Endothelial cell (in vitro differentiated cells): ENCODE measurements around the gene ZMYND19. TPM values are rescaled to one million over a fixed set of nuclear protein-coding genes. Genes with fewer than 3 reads are reported as not detected.
"Not testable (repeated sequence)": the region's sequence is repeated elsewhere in the genome, so short reads cannot be mapped to it uniquely, and the experiment has no call there.

Experiments
- DNase-seq: peaks from one replicate; pipeline ENCODE4 v3.0.0; 2021; ENCODE audit warnings: low spot score
- H3K27ac Mint-ChIP-seq: one replicate; pipeline ENCODE4 v1.8.0; 2021; ENCODE audit warnings: mixed read lengths, inconsistent platforms; ENCODE audit not compliant: unreplicated experiment
- H3K27me3 Mint-ChIP-seq: one replicate; pipeline ENCODE4 v1.8.0; 2021; ENCODE audit warnings: mild to moderate bottlenecking, moderate library complexity, mixed read lengths, inconsistent platforms; ENCODE audit not compliant: unreplicated experiment
- H3K36me3 Mint-ChIP-seq: one replicate; pipeline ENCODE4 v1.8.0; 2021; ENCODE audit warnings: mild to moderate bottlenecking, low read depth, mixed read lengths, inconsistent platforms; ENCODE audit not compliant: unreplicated experiment
- H3K4me1 Mint-ChIP-seq: one replicate; pipeline ENCODE4 v1.8.0; 2021; ENCODE audit warnings: mild to moderate bottlenecking, mixed read lengths, inconsistent platforms; ENCODE audit not compliant: unreplicated experiment
- H3K4me3 Mint-ChIP-seq: one replicate; pipeline ENCODE4 v1.8.0; 2021; ENCODE audit warnings: mild to moderate bottlenecking, mixed read lengths, inconsistent platforms; ENCODE audit not compliant: unreplicated experiment
- H3K9me3 Mint-ChIP-seq: one replicate; pipeline ENCODE4 v1.8.0; 2021; ENCODE audit warnings: mixed read lengths, inconsistent platforms; ENCODE audit not compliant: unreplicated experiment
- CTCF ChIP-seq: fragments of 200-600 bp; sonication (generic); IDR thresholded peaks from one replicate; pipeline ENCODE4 v1.5.0; 2021; ENCODE audit warnings: antibody characterized with exemption; ENCODE audit not compliant: unreplicated experiment
- total RNA-seq: library from RNA; stranded (reverse); fragmentation: NEBNext Ultra II Directional; extraction: Animal tissue kit (Norgen Biotek cat#: 25700); gene quantifications from one replicate; pipeline ENCODE4 v1.2.1, GENCODE V29; 2021; ENCODE audit not compliant: unreplicated experiment

Gene ZMYND19
- total RNA-seq, 1 donor from 2014 or later: 25.6 TPM

DNA sequence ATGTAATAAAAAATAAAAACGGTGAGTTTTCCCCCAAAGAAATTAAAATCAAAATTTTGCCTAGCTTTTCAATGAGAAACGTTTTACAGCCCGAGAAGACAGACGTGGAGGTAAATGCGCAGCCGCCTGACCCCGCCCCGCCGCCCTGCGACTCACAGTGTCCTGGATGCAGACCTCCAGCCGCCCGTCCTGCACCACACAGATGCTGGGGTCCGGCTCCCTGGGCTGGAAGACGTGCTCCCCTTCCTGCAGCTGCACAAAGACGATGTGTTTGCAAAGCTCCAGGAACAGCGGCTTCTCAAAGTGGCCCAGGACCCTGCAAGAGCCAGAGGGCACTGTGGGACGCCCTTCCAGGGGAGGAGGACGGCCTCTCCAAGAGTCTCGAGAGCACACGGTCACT lies 47.8 kb downstream of the ZMYND19 start:
- Mint-ChIP-seq H3K27me3 (peaks cover 11% of the 10 kb centered on the region), H3K9me3 (no peaks in the 10 kb centered on the region), H3K4me1 (no peaks in the 10 kb centered on the region), H3K36me3 (peaks cover 6% of the 10 kb centered on the region), H3K4me3 (no peak overlapping the region), H3K27ac (no peak overlapping the region)
- no peak for DNase-seq
- no peak for TF ChIP-seq CTCF

GRCh38 chr9:137540536-137540935 lies 49.8 kb downstream of the ZMYND19 start:
- Mint-ChIP-seq H3K4me3 (no peak overlapping the region), H3K36me3 (peaks cover 8% of the 10 kb centered on the region)

GRCh38 chr9:137538058-137538457 lies 52.3 kb downstream of the ZMYND19 start:
- no peak for DNase-seq
- H3K27ac Mint-ChIP-seq: no peak overlapping the region
- H3K27me3 Mint-ChIP-seq: peaks cover 3% of the 10 kb centered on the region
- H3K4me1 Mint-ChIP-seq: peaks cover 14% of the 10 kb centered on the region
- H3K36me3 Mint-ChIP-seq: peaks cover 12% of the 10 kb centered on the region
- H3K4me3 Mint-ChIP-seq: no peak overlapping the region
- no peaks in the 10 kb centered on the region for H3K9me3 Mint-ChIP-seq
- no peak for TF ChIP-seq CTCF

More at GRCh38 chr9:137540536-137540935, 49.8 kb downstream of the ZMYND19 start:
- DNase-seq: no peak
- no peaks in the 10 kb centered on the region for H3K9me3 Mint-ChIP-seq
- H3K27ac Mint-ChIP-seq: no peak overlapping the region
- no peak for TF ChIP-seq CTCF
- H3K4me1 Mint-ChIP-seq: peaks cover 9% of the 10 kb centered on the region
- H3K27me3 Mint-ChIP-seq: peaks cover 8% of the 10 kb centered on the region

- not testable (repeated sequence) for H3K27me3 Mint-ChIP-seq, DNase-seq, H3K27ac Mint-ChIP-seq, H3K9me3 Mint-ChIP-seq
- Mint-ChIP-seq H3K36me3 (peaks cover 12% of the 10 kb centered on the region), H3K4me3 (peak overlapping the region; percentile 7), H3K4me1 (peaks cover 14% of the 10 kb centered on the region)
These were observed 53.6 kb downstream of the ZMYND19 start for GRCh38 chr9:137536594-137537131.

DNA sequence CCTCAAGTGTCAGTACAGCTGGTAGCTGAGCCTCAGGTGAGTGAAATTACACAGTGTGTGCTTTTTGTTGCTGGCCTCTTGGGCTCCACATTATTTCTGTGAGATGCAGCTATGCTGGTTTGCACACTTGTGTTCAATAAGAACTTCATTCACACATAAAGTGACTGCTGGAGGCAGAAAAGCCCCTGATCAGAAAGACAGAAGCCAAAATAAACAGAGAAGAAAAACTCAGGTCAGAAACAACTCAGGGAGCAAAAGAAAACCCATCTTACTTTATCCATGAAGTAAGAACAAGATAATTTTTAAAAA lies 55.2 kb downstream of the ZMYND19 start:
- Mint-ChIP-seq H3K36me3 (peaks cover 12% of the 10 kb centered on the region), H3K27ac (no peak overlapping the region), H3K4me1 (peaks cover 14% of the 10 kb centered on the region), H3K27me3 (peaks cover 5% of the 10 kb centered on the region), H3K4me3 (no peak overlapping the region), H3K9me3 (no peaks in the 10 kb centered on the region)
- no peak for DNase-seq
- TF ChIP-seq CTCF: no peak
